Neural progenitor cell (in vitro differentiated cells): ENCODE results near the gene SOAT1.

Experiments
- CTCF ChIP-seq: fragments of 200-600 bp; sonication (generic); IDR thresholded peaks from 2 replicates; pipeline ENCODE4 v1.5.1; 2017; ENCODE audit warnings: antibody characterized with exemption, mild to moderate bottlenecking
- EZH2 ChIP-seq: fragments of 200-600 bp; sonication (generic); IDR thresholded peaks from 2 replicates; pipeline ENCODE4 v1.6.1; 2017; ENCODE audit warnings: antibody characterized with exemption, mild to moderate bottlenecking, moderate library complexity
- EZH2phosphoT487 ChIP-seq: fragments of 200-600 bp; sonication (generic); IDR thresholded peaks from 2 replicates; pipeline ENCODE4 v1.6.1; 2017; ENCODE audit warnings: antibody characterized with exemption

DNA sequence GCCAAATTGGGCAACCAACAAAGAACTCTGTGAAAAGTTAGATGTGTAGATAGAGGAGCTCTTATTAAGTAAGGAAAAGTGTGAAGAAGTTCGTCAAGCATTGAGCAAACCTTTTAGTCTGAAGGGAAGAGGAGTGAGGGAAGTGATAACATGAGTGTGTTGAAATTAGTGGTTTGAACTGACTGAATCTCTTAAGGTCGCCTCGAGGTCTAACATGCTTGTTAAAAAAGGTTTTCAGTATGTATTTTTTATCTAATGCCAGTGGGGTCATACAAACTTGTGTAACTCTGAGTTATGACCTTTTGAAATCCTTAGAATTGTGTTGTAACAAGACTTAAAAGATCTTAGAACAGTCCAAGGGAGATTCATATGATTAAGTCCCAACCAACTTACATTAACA, 34.1 kb downstream of the SOAT1 start:
- TF ChIP-seq CTCF (no peak), EZH2phosphoT487 (no peak), EZH2 (no peak)
